ENCODE results near the gene GALNT16.

GRCh38 chr14:69401841-69402240 is 141.9 kb downstream of the GALNT16 start:
- no peak for TF ChIP-seq CTCF (IDR thresholded peaks at IDR 0.05; ENCODE audit: insufficient read depth, low read length)
- TF ChIP-seq POLR2AphosphoS5 (IDR thresholded peaks at IDR 0.05; ENCODE audit: low read depth) = no peak
- no peak for TF ChIP-seq REST (IDR thresholded peaks at IDR 0.05; ENCODE audit: insufficient replicate concordance, low read depth)
